Raji (cell line): ENCODE results near the gene RRBP1.

Experiments
- POLR2A ChIP-seq: IDR thresholded peaks from 2 replicates; pipeline ENCODE4 v1.6.1; 2011; ENCODE audit warnings: low read depth, low read length, control low read depth; ENCODE audit not compliant: insufficient read depth

Gene RRBP1

DNA sequence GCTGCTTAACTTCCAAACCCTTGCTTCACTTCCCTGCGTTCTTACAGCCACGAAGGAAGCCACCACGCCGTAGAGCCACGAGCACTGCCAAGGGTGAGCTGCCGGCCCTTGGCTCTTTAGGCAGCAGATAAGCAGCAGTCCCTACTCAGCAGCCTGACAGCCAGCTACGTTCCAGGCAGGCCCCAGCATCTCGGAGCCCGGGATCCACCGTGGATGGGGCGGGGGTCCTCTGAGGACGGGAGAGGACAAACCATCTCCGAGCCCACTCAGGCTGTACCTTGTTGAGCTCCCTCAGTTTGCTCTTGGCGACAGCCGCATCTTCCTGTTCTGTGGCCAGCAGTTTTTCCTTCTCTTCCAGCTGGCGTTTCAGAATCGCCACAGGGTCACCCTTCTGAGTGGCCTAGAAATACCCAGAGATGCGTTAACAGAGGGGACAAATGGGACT, 40.5 kb downstream of the RRBP1 start:
- no peak for TF ChIP-seq POLR2A

DNA sequence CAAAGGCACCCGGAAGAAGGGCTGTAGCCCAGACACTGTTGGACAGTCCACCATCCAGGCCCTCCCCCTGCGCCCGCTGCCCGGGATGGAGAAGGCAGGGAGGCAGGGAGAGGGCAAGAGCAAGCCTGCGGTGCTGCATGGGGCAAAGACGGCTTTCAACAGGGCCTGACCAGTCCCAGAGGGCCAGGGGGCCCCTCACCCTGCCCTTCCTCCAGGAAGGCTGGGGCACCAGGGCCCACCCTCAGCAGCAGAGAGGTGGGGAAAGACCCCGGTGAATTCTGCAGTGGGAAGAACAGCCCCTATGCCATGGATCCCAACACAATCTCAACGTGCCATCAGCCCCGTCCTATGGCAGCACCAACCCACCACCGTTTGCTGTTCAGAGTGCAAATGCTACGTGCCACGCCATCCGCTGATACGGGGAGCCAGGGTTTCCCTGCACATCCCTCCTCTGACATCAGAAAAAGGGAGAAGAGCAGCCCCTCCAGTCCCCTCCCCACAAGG, 41.1 kb downstream of the RRBP1 start:
- TF ChIP-seq POLR2A: no peak

GRCh38 chr20:17640146-17640874, 41.7 kb downstream of the RRBP1 start:
- TF ChIP-seq POLR2A: no peak

DNA sequence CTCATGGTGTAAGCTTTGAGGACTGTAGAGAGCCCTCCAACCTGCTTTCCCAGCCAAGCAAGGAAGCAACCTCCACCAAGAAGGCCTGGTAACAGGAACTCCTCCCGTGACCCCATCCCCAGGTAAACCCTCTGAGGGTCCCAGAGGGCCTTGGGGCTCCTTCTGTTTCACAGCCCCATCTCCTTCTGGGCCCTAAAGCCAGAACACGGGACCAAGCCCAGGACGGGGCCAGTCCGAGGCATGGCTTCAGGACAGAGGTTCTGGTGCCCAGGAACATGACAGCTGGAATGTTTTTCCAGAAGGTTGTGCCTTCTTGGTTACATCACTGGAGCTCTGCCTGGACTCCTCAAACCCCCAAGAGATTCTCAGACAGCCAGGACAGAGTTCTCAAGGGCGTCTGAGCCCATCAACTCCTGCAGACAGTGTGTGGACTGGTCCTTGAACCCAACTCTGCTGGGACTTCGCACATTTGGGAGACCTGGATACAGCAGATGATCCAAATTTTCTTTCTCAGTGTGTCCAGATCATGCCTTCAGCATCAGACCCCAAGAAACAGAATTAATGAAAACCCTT, 43.1 kb downstream of the RRBP1 start:
- TF ChIP-seq POLR2A: no peak

DNA sequence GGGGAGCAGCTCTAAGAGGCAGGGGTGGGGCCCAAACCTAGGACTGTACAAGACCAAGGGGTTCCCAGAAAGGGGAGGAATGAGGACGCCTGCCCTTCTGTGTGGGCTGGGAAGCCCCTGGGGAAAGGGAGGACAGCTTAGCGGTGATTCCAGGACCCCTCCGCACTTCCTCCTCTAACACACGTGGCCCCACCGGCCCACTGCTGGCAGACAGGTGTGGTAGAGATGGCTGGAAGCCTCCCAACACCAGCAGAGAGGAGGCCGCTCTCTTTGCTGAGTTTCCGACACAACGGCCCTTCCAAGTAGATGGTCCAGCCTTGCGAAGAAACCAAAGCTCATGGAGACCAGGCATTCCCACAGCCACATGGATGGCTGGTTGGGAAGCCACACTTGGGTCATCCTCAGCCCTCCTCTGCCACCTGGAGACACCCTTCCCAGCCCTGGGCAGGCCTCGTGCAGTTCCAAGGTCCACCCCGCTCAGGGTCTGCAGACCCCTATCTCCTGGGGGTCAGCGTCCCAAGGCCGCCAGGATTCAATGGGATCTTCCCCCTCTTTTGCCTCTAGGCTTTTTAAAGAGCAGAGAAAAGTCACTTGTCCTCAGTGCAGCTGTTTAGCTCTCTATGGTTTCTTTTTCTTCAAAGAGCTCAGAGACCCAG, 43.9 kb downstream of the RRBP1 start:
- TF ChIP-seq POLR2A: no peak

- no peak for TF ChIP-seq POLR2A
Observed at GRCh38 chr20:17637413-17637780, 44.6 kb downstream of the RRBP1 start.

- no peak for TF ChIP-seq POLR2A
Observed at GRCh38 chr20:17636523-17637412, 45.3 kb downstream of the RRBP1 start.

DNA sequence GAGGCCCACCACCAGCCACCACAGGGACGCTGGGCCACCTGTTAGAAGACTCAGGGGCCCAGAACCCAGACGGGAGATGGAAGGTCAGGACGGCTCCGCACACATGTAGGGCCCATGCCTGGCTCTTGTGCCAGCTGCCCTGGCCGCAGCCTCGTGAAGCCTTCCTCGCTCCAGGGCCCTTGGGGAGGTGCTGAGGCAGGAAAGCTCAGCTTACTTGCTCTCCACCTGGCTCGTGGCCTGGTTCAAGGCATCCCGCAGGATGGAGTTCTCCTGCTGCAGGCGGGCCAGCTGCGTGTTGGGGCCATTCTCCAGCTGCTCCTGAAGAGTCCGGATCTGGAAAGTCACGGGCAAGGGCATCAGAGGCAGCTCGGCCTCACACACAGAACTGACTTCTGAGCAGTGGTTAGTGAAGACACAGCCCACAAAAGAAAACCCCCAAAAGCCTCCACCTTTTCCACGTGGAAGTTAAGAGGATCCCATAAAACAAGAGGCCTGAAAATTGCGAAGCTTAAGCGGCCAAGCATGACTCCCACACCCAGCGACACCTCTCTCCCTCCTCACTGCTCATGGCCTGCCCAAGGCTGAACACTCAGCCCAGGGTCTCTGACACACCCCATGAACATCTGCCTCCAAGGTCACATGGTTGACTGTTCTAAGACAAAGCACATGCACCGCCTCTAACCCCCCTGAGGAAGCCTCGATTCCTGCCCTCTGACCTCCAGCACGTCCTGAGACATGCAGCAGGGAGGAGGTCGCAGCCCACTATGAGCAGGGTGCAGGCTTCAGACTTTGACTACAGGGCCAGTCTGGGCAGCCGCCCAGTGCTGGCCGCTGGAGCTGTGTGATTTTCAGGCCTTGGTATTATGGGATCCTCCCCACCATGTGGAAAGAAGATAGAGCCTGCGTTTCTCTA, 46.5 kb downstream of the RRBP1 start:
- no peak for TF ChIP-seq POLR2A

DNA sequence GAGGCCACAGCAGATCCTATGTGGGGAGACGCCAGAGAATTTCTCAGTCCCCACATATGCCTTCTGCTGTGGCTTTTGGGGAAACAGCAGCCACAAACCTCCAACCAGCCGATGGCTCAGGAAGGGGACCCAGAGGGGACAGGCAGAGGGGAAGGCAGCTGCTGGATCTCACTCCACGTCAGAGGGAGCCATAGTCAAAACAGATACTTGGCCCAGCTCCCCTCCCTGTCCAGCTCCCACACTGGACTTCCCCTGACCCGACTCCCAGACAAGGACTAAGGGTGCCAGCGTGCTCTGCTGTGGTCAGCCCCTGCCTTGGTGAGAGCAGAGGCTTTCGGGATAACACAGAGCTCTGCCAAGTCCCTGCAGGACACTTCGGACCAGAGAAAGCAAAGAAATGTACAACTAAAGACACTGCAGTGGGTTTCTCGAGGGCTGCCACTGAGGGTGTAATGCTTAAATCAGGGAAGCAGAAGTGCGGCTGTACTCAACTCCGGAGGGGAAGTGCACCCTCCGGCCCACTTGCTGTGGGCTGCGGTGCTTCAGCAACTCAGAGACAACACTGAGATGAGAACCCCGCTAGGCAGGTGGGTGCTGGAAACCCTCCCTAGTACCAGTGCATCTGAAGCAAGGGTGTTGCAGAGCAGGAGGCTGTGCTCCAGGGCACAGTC, 47.2 kb downstream of the RRBP1 start:
- TF ChIP-seq POLR2A: no peak

DNA sequence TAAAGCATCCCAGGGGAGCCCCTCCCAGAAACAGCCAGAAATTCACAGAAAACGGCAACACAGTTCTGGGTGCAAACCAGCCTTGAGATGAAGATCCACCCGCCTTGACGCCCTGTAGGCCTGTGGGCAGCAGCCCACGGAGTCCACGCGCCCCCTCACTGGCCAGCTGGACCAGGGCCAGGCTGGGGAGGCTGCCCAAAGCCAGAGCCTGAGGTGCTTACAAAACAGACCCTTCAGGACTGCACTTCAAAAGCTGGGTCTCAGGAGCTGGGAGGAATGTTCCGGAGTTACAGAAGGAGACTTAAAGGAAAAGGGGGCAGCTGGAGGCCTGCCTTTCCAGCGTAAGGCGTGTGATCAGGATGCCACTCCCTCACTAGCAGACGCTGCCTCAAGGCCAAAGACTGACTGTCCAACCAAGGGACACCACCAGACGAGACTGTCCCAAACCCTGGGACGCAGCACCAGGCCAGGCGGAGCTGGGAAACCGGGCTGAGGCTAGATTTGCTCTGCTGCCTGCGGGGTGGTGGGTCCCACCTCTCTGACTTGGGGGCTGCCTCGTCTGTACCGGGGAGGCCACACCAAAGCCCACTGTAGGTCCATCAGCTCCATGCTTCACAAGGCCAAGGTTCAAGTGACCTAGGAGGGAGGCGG, 48.1 kb downstream of the RRBP1 start:
- TF ChIP-seq POLR2A: no peak

DNA sequence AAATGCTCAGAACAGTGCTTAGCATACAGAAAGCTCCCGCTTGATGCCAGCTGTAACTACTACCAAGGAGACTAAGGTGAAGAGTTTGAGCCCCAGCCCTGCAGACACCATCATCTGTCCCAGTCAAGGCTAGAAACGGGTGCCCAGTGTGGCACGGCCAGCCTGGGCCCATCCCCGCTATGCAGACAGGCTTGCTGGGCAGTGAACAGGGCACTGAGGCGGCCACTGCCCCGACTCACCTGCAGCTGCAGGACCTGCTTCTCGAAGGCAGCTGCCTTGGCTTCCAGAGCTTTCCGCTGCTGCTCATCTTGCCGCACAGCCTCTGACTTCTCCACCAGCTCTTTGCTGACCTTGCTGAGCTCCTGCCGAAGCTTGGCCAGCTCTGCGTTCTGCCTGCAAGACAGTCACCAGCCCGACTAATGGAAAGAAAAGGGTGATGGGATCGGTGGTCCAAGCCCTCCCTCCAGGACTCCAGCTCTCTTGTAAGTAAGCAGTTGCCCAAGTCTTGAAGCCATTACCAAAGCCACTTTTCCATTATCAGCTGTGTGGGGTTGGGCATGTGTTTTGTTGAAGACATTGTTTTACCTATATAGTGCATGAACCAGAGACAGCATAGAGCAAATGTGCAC, 48.7 kb downstream of the RRBP1 start:
- TF ChIP-seq POLR2A: no peak

GRCh38 chr20:17631576-17632319, 50.3 kb downstream of the RRBP1 start:
- TF ChIP-seq POLR2A: no peak
